ENCODE data around the gene EQTN. TPM values are rescaled to one million over a fixed set of nuclear protein-coding genes. Genes with fewer than 3 reads are reported as not detected.

The EQTN gene
- total and polyA plus RNA-seq, 2 of the 8 experiments (the other 6 are each of a cell fraction or from before 2014, with no cell fraction given), result 0.23 TPM; not detected in 1

- TF ChIP-seq USF2 (IDR thresholded peaks at IDR 0.05; ENCODE audit: low read length) (no peak), CTBP2 (IDR thresholded peaks at IDR 0.05; ENCODE audit: borderline replicate concordance, insufficient read depth, insufficient read length, low read length) (no peak), ATF2 (IDR thresholded peaks at IDR 0.05; ENCODE audit: low read length) (no peak), EP300 (IDR thresholded peaks at IDR 0.05; ENCODE audit: borderline replicate concordance in 1 of 2, low read depth in 2 of 2, low read length in 2 of 2) (no peak), PHF8 (conservative IDR thresholded peaks at IDR 0.05; ENCODE audit: low read depth, low read length) (no peak), JUND (IDR thresholded peaks at IDR 0.05; ENCODE audit: low read length) (no peak), KDM5A (IDR thresholded peaks at IDR 0.05; ENCODE audit: low read length) (no peak), KDM4A (IDR thresholded peaks at IDR 0.05; ENCODE audit: low read depth, low read length, severe bottlenecking) (no peak), SAP30 (IDR thresholded peaks at IDR 0.05; ENCODE audit: insufficient read depth, insufficient replicate concordance, low read length) (no peak)
Observed at GRCh38 chr9:27335075-27335474, 38.1 kb upstream of the EQTN start (continued).

All from H1 (cell line).